NCI-H187 (cell line): Measurements from ENCODE around the gene SLC38A8.

ENCODE experiments used
- DNase-seq, 2 experiments: peaks; one replicate each; lab custom pipeline; 2025; lab: John Stamatoyannopoulos, UW

Gene SLC38A8

GRCh38 chr16:84068783-84069462 lies 26.3 kb upstream of the SLC38A8 start:
- no peak for DNase-seq

DNA sequence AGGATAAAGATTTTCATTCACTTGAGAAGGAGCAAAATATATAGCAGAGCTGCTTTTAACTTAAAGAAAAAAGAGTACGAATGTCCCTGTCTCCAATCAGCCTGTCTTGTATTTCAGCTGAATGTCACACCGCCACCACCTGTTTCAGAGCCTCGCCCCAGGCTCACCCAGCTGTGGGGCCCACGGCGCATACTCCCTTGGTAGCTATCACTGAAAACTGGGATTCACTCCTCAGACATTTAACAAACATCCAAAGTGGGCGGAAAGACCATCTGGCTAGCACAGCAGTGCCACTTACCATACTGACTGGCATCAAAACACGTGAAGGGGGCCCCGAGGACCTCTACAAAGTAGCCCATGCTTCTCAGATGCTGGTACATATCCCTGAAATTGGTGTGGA lies 25.4 kb upstream of the SLC38A8 start:
- DNase-seq = no peak

DNA sequence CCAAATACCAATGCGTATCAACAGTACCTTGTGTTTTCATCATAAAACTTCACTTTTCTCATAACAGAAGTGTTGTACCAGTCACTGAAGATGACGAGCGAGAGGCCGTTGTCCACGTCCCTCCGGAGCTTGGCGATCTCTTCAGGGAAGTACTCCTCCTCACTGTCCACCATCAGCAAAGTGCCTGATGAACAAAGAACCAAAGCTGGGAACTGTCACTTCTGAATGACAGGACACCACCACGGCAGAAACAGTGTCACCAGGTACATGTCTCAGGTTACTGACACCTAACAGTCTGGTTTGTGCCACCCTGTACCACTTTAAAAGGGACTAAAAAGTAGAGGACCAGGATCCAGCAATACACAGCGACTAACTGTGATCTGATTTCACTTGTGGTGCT lies 25.0 kb upstream of the SLC38A8 start:
- no peak for DNase-seq

GRCh38 chr16:84065536-84066132 lies 23.0 kb upstream of the SLC38A8 start:
- DNase-seq = peak in 1 of 2 experiments; percentile 33

GRCh38 chr16:84063980-84064379 lies 21.4 kb upstream of the SLC38A8 start:
- DNase-seq = no peak

- DNase-seq = peak; percentile 31 to 32
Observed at GRCh38 chr16:84062734-84063640, 20.4 kb upstream of the SLC38A8 start.

DNA sequence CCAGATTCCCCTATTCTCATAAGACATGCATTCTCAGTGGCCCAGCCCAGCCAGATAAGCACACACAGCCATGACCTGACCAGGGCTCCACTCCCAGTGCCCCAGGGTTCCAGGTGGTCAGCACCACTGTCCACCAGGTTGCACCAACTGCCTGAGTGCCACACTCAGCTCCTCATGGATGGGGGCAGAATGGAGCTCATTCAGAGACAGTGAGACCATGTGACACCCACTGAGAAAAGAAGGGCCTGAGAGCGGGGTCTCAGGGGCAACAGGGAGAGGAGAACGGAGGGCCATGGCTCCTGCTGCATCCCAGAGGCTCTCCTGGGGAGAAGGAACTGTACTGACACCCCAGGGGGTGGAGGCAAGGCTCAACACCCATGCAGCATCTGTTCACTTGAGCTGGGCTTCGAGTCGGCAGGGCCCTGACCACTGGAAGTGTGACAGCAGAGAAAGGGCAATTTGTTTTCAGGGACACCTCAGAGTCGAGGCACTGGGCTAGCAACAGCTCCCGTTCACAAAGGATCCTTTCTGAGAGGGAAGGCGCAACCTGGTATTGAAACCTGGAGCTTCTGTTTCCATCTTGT lies 18.7 kb upstream of the SLC38A8 start:
- no peak for DNase-seq

DNA sequence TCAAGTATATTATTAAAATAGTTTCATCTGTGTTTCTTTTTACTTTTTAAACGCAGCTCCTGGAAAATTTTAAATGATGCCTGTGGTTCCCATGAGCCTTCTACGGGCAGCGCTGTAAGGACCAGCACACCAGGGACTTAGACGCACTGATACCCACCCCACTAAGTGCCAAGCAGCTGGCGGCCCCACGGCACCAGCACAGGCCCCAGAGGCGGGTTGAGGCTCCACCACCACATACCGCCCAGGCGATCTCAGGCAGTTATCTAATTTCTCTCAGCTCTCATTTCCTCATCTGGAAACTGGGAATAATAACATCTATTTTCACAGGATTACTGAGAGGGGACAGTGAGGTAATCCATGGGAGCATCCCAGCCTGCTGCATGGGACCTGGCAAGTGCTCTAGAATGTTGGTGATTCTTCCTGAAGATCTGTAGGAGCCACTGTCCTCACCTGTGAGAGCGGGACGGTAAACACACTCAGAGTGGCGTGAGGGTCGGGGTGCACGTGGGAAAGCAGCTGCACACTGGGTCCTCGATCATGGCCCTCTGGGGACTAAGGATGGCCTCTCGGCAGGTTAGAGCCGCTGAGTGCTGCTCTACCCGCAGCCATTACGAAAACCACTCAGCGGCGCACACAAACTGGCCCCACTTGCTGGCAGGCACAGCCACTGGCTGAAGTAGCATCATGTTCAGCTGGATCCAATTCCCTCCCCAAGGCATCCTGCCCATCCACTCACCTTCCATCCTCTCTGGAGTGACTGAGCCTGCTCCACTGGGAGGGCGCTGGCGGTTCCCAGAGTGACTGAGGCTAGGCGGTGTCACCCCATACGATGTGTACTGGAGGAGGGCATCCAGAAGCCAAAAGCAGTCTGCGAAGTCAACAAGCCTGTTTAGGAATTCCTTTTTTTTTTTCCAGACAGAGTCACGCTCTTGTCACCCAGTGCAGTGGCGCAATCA lies 17.6 kb upstream of the SLC38A8 start:
- peak; percentile 40 to 64 for DNase-seq

GRCh38 chr16:84059111-84059510 lies 16.5 kb upstream of the SLC38A8 start:
- no peak for DNase-seq

DNA sequence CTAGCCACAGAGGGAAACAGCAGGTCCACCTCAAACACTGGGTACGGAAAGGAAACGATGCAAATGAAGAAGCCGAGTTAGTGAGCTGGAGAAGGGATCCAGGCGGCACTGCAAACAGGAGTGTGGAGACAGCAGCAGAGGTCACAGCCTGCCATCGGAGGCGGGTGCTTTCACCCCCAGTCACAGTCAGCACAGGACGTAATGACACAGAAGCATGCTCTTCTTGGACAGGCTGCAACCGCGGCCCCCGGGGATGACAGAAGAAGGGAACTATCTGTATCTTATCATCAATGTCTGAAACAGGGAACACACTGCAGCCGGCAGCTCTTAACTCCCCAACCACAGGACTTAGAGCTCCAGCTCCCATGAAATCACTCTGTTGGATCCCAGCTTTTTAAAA lies 16.1 kb upstream of the SLC38A8 start:
- no peak for DNase-seq

DNA sequence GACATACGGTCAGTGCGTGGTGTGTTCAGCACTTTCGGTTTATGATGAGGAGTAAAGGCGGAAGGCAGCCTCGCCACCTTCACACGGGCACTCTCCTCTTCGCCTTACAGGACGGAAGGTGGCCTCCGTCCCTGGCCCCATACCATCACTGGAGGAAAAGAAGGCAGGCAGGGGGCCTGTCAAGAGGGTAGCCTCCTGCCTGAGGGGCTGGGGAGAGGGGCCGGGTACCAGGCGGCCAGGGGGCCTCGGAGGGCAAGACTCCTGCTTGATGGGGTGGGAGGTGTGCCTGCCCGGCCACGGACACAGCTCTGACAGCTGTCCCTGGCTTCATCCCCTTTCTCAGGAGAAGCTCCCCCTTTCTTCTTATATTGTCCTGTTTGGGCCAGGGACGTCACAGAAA lies 15.6 kb upstream of the SLC38A8 start:
- DNase-seq = no peak

- no peak for DNase-seq
Observed at GRCh38 chr16:84056933-84057332, 14.3 kb upstream of the SLC38A8 start.

GRCh38 chr16:84055801-84056634 lies 13.4 kb upstream of the SLC38A8 start:
- DNase-seq = no peak

DNA sequence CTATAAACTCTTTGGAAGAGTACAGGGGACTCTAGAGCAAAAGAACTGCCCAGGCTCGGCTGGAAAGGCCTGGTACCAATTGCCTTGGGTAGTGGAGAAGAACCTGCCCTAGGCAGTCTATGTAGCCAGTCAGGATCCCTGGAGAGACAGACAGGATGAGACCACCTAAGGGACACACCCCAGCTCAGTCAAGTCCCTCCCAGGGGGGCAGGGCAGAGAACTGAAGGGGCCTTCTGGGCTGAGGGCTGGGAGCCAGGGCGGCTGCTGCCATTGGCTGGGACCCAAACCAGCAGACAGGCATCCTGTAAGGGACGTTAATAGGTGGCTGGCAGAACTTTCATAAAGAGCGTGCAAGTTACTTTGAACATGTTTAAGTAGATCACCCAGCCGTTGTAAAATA lies 12.8 kb upstream of the SLC38A8 start:
- no peak for DNase-seq

DNA sequence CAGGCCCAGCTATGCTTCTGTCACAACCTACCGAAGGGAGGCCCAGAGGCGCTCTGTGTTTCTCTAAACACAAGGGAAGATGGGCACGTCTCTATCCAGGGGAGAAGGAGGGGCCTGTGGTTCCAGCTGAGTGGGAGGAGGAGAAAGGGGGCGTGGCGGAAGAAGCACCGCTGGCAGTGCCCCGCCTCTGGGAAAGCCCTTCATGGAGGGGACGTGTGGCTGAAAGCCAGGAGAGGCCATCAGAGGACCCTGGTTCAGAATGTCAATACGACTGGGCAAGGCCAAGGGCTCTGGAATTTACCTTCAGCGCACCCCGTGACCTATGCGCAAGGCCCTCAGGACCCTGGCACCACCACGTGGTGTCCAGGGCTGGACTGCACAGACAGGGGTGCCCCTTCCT lies 12.3 kb upstream of the SLC38A8 start:
- peak in 1 of 2 experiments; percentile 4 for DNase-seq

DNA sequence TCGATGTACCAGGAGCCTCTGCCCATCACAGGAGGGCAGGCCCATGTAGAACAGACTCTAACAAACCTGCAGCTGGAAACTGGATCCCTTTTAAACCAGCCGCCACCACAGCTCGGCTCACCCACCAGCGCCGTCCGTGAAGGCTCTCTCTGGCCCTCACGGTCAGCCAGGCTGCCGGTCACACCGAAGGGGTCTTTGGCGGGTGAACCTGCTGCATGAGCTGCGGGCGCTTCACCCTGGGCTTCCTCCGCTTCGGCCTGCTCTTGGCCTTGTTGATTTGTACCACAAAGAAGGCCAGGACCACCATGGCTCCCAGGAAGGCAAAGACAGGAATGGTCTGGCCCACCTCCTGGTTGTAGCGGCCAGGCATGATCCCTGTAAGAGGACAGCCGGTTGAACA lies 11.7 kb upstream of the SLC38A8 start:
- no peak for DNase-seq

GRCh38 chr16:84053237-84053636 lies 10.6 kb upstream of the SLC38A8 start:
- no peak for DNase-seq

GRCh38 chr16:84052071-84052622 lies 9.6 kb upstream of the SLC38A8 start:
- DNase-seq = no peak

DNA sequence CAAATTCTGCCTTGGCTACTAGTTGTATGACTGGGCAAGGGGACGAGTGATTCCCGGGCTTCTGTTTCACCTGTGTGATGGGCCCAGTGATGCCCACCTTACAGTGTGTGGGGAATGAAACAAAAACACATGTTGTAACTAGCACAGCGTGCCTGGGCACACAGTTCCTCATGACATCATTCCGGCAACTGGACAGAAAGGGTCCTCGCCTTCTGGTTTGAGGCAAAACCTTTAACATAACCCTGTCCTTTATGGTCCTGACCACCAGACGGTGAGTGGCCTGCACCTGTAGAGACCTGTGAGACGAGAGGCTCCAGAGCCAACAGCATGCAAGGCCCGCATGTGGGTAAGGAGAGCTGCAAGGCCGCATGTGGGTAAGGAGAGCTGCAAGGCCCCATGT lies 7.7 kb upstream of the SLC38A8 start:
- no peak for DNase-seq

GRCh38 chr16:84049403-84050060 lies 6.9 kb upstream of the SLC38A8 start:
- no peak for DNase-seq
